WERI-Rb-1 (cell line): ENCODE data around the gene BCAS3.

Experiments used
- DNase-seq: peaks from one replicate; pipeline ENCODE4 v3.0.0-alpha.2; 2020
- H3K27ac ChIP-seq: fragments of 250-450 bp; sonication (Bioruptor Pico); 2 replicates; pipeline ENCODE4 v1.5.1; 2020; ENCODE audit warnings: mild to moderate bottlenecking, moderate library complexity
- H3K27me3 ChIP-seq: fragments of 250-450 bp; sonication (Bioruptor Pico); 2 replicates; pipeline ENCODE4 v1.5.1; 2021; ENCODE audit warnings: mild to moderate bottlenecking, low read depth, moderate library complexity; ENCODE audit not compliant: insufficient read depth, severe bottlenecking
- H3K36me3 ChIP-seq: fragments of 250-450 bp; sonication (Bioruptor Pico); 2 replicates; pipeline ENCODE4 v1.5.1; 2020; ENCODE audit warnings: mild to moderate bottlenecking, moderate library complexity
- H3K4me3 ChIP-seq: 2 replicates; pipeline ENCODE4 v1.5.1; 2011; ENCODE audit warnings: low read depth, mild to moderate bottlenecking, control low read depth, low read length
- H3K9me3 ChIP-seq: fragments of 250-450 bp; sonication (Bioruptor Pico); 2 replicates; pipeline ENCODE4 v1.5.1; 2021; ENCODE audit warnings: mild to moderate bottlenecking, moderate library complexity; ENCODE audit not compliant: severe bottlenecking
- TF ChIP-seq, protein P1 (sequence below): IDR thresholded peaks from 2 replicates; pipeline ENCODE4 v1.5.1; 2011; ENCODE audit warnings: low read depth, mild to moderate bottlenecking, control low read depth, inconsistent platforms, low read length

Gene BCAS3

DNA sequence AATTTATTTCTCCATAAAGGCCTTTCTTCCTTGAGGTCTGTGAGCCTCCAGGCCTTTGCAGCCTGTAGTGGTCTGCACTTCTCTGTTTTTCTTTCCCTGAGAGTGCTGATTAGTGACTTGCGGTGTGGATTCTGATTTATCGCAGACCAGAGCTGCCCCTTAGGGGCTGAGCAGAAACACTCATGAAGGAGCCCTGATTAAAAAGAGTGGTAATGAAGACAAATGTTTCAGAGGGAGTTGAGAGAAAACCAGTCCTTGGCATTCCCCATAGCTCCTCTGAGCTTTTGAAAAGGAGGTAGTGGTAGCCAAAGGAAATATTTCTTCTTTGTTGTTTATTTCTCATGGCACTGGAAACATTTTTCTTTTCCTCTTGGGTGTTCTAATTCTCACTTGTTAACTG is 453.9 kb downstream of the BCAS3 start:
- TF ChIP-seq, protein P1, sequence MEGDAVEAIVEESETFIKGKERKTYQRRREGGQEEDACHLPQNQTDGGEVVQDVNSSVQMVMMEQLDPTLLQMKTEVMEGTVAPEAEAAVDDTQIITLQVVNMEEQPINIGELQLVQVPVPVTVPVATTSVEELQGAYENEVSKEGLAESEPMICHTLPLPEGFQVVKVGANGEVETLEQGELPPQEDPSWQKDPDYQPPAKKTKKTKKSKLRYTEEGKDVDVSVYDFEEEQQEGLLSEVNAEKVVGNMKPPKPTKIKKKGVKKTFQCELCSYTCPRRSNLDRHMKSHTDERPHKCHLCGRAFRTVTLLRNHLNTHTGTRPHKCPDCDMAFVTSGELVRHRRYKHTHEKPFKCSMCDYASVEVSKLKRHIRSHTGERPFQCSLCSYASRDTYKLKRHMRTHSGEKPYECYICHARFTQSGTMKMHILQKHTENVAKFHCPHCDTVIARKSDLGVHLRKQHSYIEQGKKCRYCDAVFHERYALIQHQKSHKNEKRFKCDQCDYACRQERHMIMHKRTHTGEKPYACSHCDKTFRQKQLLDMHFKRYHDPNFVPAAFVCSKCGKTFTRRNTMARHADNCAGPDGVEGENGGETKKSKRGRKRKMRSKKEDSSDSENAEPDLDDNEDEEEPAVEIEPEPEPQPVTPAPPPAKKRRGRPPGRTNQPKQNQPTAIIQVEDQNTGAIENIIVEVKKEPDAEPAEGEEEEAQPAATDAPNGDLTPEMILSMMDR: no peak
- Histone ChIP-seq H3K27me3 (no peaks in the 10 kb centered on the region), H3K4me3 (no peak overlapping the region), H3K27ac (no peak overlapping the region), H3K36me3 (no peaks in the 10 kb centered on the region), H3K9me3 (no peaks in the 10 kb centered on the region)
- no peak for DNase-seq

DNA sequence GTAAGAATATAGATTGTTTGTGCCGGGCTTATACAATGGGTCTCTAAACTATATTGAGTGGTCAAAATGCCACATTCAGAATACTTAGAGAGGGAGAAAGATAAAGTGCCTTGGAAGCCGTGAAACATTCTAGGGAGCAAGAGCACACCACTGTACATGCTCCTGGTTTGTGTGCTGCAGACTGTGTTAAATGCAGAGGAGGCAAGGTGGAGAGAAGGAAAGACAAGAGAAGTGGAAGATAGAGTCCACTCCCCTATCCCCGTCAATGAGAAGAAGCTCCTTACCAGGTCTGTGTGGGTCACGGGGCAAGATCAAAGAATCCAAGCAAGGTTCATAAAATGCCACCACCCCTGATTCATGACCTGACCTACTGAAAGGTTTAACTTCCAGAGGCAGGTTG is 454.9 kb downstream of the BCAS3 start:
- H3K9me3 ChIP-seq: no peaks in the 10 kb centered on the region
- DNase-seq: no peak
- H3K4me3 ChIP-seq: no peak overlapping the region
- H3K27me3 ChIP-seq: no peaks in the 10 kb centered on the region
- TF ChIP-seq, protein P1: no peak
- H3K27ac ChIP-seq: no peak overlapping the region
- H3K36me3 ChIP-seq: no peaks in the 10 kb centered on the region

DNA sequence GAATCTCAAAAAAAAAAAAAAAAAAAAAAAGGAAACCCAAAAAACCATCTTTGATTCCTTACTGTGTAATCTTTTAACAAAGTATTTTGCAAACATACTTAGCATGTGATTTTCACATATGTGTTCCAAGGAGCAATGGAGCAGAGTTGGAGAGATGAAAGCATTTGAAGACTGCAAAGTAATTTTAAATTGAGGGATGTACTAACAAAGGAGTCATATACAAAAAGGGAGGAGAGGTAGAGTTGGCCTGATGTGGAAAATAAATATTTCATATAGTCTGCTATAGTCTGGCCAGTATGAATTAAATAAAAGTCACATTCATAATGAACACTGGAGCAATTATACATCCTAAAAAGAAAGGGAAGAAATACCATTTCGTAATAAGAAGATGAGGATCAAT is 456.2 kb downstream of the BCAS3 start:
- H3K27ac ChIP-seq: no peak overlapping the region
- no peak overlapping the region for H3K4me3 ChIP-seq
- DNase-seq: no peak

DNA sequence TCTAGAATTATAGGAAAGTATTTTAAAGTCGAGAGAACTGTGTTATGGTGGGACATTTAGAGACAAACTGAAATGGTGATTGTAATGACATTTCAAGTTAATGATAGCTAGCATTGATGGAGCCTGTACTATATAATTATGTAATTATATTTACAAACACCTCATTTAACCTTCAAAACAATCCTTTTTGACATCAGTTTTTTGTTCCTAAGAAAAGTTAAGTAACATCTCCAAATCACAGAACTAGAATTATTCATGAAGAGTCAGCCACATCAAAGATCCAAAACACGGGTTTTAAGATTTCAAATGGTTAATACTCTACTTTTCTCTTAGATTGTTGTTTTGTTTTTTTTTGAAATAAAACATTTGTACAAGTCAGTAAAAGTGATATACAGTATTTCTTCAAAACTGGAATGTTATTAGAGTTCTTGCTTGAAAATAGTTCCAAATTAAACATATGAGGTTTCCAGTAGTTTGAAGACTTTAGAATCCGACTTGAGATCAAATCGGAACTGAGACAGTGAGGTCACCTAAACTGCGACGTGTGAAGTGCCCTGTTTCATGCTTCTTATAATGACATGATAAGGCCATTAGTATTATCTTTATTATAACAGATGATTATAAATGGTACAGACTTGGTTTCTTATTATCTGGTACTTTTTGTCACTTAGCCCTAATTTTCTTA is 457.0 kb downstream of the BCAS3 start:
- no peak overlapping the region for H3K4me3 ChIP-seq
- H3K27me3 ChIP-seq: no peaks in the 10 kb centered on the region
- no peaks in the 10 kb centered on the region for H3K9me3 ChIP-seq
- no peaks in the 10 kb centered on the region for H3K36me3 ChIP-seq
- TF ChIP-seq, protein P1: no peak
- no peak for DNase-seq
- no peak overlapping the region for H3K27ac ChIP-seq

More for the DNA sequence above, 456.2 kb downstream of the BCAS3 start:
- H3K9me3 ChIP-seq: no peaks in the 10 kb centered on the region
- H3K27me3 ChIP-seq: no peaks in the 10 kb centered on the region
- no peaks in the 10 kb centered on the region for H3K36me3 ChIP-seq
- TF ChIP-seq, protein P1: no peak

DNA sequence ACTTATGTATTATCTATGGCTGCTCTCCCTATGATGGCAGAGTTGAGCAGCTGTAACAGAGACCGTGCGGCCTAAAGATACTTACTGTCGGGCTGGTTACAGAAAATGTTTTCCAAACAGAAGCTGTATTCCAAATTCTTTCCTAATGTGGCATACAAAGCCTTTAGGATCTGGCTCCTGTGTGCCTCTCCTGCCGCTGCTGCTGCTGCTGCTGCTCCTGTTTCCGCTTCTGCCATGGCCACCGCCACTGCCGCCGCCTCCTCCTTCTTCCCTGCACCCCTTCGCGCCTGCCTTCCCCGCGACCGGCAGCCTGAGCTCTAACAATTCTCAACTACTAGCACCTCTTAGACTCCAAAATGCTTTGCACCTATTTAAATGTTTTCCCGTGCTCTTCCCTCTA is 458.1 kb downstream of the BCAS3 start:
- H3K27me3 ChIP-seq: no peaks in the 10 kb centered on the region
- H3K36me3 ChIP-seq: no peaks in the 10 kb centered on the region
- DNase-seq: no peak
- H3K9me3 ChIP-seq: no peaks in the 10 kb centered on the region
- H3K27ac ChIP-seq: no peak overlapping the region
- TF ChIP-seq, protein P1: no peak
- no peak overlapping the region for H3K4me3 ChIP-seq

DNA sequence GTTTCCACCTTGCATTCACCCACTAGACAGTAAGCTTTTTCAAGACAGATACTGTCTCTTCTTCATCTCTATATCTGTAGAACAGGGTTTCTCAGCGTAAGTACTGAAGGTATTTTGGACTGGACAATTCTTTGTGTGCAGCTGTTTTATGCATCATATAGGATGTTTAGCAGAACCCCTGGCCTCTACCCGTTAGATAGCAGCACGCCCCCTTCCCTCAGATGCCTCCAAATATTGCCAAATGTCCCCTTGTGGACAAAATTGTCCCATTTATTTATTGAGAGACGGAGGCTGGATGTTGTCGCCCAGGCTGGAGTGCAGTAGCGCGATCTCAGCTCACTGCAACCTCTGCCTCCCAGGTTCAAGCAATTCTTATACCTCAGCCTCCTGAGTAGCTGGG is 458.6 kb downstream of the BCAS3 start:
- H3K4me3 ChIP-seq: no peak overlapping the region
- no peak overlapping the region for H3K27ac ChIP-seq
- no peaks in the 10 kb centered on the region for H3K36me3 ChIP-seq
- no peaks in the 10 kb centered on the region for H3K27me3 ChIP-seq
- no peak for DNase-seq
- no peaks in the 10 kb centered on the region for H3K9me3 ChIP-seq
- TF ChIP-seq, protein P1: no peak
